Measurements from ENCODE around the gene MAP6D1.

MAP6D1 gene

GRCh38 chr3:183825456-183826161 is at the start of gene MAP6D1:
MAP6D1 (minus strand) TSS chr3:183825577; CDS start chr3:183825547, 30 bp downstream.
- DNase-seq, result peak; percentile 14 to 24

GRCh38 chr3:183873914-183874313 is 48.5 kb upstream of the MAP6D1 start:
- no peak for DNase-seq

- DNase-seq, result no peak
Measured at GRCh38 chr3:183871541-183871940, 46.2 kb upstream of the MAP6D1 start.

- DNase-seq, result no peak
Measured at GRCh38 chr3:183870563-183870962, 45.2 kb upstream of the MAP6D1 start.

GRCh38 chr3:183868796-183869195 is 43.4 kb upstream of the MAP6D1 start:
- peak; percentile 41 to 56 for DNase-seq

GRCh38 chr3:183862610-183863009 is 37.2 kb upstream of the MAP6D1 start:
- DNase-seq, result no peak

- DNase-seq, result no peak
Measured at GRCh38 chr3:183857863-183858262, 32.5 kb upstream of the MAP6D1 start.

- no peak for DNase-seq
Measured at GRCh38 chr3:183854318-183855035, 29.1 kb upstream of the MAP6D1 start.

GRCh38 chr3:183845608-183846288 is 20.4 kb upstream of the MAP6D1 start:
- DNase-seq, result peak; percentile 23 to 37

GRCh38 chr3:183845090-183845489 is 19.7 kb upstream of the MAP6D1 start:
- no peak for DNase-seq

- peak; percentile 20 to 74 for DNase-seq
Measured at GRCh38 chr3:183844606-183845005, 19.2 kb upstream of the MAP6D1 start.

- DNase-seq, result no peak
Measured at GRCh38 chr3:183839751-183840150, 14.4 kb upstream of the MAP6D1 start.

GRCh38 chr3:183837894-183838293 is 12.5 kb upstream of the MAP6D1 start:
- no peak for DNase-seq

- DNase-seq, result no peak
Measured at GRCh38 chr3:183837390-183837789, 12.0 kb upstream of the MAP6D1 start.

GRCh38 chr3:183833516-183833915 is 8.1 kb upstream of the MAP6D1 start:
- no peak for DNase-seq

GRCh38 chr3:183830187-183830586 is 4.8 kb upstream of the MAP6D1 start:
- DNase-seq, result no peak

GRCh38 chr3:183829466-183829865 is 4.1 kb upstream of the MAP6D1 start:
- no peak for DNase-seq

- no peak for DNase-seq
Measured at GRCh38 chr3:183828538-183828870, 3.1 kb upstream of the MAP6D1 start.

- DNase-seq, result no peak
Measured at GRCh38 chr3:183827809-183828537, 2.6 kb upstream of the MAP6D1 start.

GRCh38 chr3:183826448-183827250 is 1.3 kb upstream of the MAP6D1 start:
- DNase-seq, result no peak

GRCh38 chr3:183824761-183825455 is 469 bp downstream of the MAP6D1 start:
- peak; percentile 3 to 14 for DNase-seq

- DNase-seq, result no peak
Measured at GRCh38 chr3:183823963-183824362, 1.4 kb downstream of the MAP6D1 start.

Data from inflammatory macrophage treated with lipopolysaccharide for 1 hour (primary cell).